Erythroblast (primary cell): ENCODE results near the gene GPC5.

Experiments used
- GATA1 ChIP-seq: IDR thresholded peaks from 2 replicates; pipeline ENCODE4 v1.6.1; 2011; ENCODE audit warnings: low read depth, mild to moderate bottlenecking, control low read depth, low read length, moderate library complexity
- POLR2A ChIP-seq: IDR thresholded peaks from 2 replicates; pipeline ENCODE4 v1.6.1; 2011; ENCODE audit warnings: mild to moderate bottlenecking, low read length

DNA sequence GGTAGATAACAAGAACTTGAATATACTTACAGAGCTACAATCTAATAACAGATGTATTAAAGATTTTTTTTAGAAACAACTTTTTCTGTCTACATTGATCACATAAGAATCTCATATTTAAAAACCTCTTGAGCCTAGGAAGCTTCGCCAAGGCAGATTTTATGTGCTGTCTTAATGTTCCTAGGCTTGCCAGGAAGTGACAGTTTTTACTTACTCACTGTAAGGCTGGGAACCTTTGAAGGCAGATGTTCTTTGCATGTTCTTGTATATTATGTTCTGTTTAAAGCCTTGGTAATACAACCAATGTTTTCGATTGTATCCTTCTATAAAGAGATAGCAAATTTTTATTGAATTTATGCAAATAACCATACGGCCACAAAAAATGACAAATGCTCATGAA lies 492.7 kb downstream of the GPC5 start:
- TF ChIP-seq GATA1 (no peak), POLR2A (no peak)
